Measurements from ENCODE around the gene KRTAP2-1.
"Not testable (repeated sequence)": the region's sequence is repeated elsewhere in the genome, so short reads cannot be mapped to it uniquely, and the experiment has no call there.

KRTAP2-1 gene

DNA sequence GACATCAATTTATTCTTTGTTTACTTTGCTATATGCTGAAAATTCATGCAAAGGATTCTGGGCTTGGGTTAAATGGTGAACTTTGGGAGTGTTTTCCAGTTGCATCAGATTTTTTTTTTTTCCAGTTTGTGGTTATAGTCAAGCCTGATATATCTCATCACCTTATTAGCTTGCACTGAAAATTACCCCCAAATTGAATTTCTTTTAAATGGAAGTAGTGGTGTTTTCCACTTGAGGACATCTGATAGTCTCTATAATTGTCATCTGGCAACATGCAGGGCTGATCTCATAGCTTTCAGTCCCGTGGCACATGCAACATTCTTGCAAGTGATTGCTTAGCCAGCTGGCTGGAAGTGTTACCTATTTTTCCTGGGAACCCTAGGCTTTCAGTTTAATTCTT is 33.5 kb downstream of the KRTAP2-1 start:
- no peak overlapping the region for H3K4me3 ChIP-seq (ENCODE audit: low read depth, low read length)

DNA sequence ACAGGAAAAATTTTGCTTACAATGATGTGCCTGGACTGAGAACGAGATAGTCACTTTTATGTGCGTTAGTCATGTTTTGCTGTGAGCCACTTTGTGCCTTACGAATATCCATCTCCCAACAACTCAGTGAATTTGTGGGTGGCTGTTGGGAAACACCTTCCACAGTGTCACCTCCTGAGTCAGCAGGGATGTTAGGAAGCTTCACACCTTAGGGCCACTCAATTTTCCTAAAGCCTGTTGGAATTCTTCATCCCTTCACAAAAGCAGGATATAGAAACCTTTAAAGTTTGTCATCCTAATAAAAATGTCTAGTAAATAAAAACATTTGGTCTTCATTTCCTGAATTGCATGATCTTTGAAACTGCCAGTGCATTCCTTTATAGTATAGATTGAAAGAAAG is 33.9 kb downstream of the KRTAP2-1 start:
- H3K4me3 ChIP-seq (ENCODE audit: low read depth, low read length) = no peak overlapping the region

DNA sequence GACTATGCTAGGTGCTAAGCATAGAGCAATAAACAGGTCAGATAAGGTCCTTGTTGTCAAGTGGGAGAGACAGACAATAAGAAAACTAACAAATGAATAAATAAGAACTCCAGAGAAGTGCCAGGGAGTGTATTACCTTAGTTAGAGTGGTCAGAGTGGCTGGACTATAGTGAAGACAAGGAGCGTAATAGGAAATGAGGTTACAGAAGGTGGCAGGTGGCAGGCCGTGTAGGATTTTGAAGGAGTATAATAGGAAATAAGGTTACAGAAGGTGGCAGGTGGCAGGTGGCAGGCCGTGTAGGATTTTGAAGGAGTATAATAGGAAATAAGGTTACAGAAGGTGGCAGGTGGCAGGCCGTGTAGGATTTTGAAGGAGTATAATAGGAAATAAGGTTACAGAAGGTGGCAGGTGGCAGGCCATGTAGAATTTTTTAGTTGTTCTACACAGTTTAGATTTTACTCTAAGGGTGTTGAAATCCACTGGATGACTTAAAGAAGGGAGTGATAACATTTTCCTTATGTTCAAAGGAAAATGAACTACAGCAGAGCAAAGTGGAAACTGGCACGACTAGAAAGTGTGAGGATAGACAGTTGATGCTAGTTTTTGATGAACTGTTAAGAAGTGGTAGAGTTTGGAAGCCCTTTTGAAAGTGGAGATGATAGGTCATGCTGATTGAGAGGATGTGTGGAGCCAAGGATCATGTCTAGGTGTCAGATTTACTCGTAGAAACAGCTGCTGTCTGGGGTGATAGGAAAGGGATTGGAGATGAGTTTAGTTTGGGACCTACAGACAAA is 34.6 kb downstream of the KRTAP2-1 start:
- H3K4me3 ChIP-seq (ENCODE audit: low read depth, low read length) = no peak overlapping the region

DNA sequence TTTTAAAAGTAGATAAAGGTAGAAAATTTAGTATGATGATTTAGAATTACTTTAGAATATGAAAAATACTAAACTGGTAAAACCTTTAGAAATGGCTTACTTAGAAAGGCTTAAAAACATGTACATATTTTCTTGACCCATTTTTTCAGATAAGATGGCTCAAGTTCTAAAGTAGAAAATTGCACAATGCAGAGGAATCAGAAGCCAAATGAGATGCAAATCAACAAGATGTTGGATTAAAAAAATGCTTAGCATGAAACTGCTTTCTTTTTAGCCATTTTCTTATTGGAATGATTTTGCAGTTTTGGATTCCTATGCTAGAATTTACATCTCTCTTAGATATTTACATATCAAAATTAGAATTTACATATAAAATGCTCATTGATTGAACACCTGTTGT is 36.7 kb downstream of the KRTAP2-1 start:
- no peak overlapping the region for H3K4me3 ChIP-seq (ENCODE audit: low read depth, low read length)

DNA sequence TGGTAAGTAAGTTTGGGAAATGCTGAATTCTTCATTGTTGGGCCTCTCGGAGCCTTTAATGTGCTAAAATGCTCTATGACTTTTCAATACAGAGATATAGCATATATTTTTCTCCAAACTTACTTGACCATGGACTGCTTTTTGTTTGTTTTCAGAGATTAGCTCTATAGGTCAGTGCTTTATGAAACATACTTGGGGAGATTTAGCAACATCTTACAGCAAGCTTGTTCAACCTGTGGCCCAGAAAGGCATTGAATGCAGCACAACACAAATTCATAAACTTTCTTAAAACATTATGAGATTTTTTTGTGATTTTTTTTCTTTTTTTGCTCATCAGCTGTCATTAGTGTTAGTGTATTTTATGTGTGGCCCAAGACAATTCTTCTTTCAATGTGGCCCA is 37.2 kb downstream of the KRTAP2-1 start:
- H3K4me3 ChIP-seq (ENCODE audit: low read depth, low read length) = no peak overlapping the region

DNA sequence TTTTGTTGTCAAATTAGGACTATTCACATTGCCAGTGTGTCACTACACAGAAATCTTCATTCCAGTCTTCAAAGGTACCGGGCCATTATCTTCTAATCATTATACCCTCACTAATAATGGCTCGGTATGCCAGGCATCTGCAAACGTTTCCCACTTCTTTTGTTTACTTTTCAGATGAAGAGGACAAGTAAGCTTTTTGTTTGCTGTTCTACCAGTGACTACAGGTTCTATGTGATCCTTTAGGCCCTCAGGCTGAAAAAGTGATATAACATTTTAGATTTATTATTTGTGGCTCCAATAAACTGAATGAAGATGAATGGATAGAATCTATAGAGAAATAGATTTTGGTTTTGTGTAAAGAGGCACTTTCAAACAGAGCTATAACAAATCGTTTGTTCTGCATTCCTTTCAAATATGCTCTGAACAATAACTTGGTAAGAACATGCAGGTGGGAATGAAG is 37.8 kb downstream of the KRTAP2-1 start:
- no peak overlapping the region for H3K4me3 ChIP-seq (ENCODE audit: low read depth, low read length)

DNA sequence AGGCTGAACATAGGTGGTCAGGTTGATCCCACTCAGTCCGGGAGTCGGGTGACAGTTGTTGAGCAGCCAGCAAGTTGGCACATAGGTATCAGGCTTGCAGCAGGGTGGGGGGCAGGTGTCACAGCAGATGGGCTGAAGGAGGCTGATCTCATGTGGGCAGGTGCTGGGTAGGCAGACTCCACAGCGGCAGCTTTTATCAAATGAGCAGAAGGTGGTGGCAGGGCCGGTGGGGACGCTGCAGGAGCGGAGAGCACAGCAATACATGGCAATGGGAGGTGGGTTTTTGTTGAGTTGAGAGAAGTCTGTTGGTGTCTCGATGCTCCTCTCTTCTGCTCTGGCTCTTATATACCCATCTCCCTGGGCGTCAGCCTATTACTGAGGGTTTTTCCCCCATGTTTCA is 38.3 kb downstream of the KRTAP2-1 start, which contains the start of gene KRTAP3-1:
KRTAP3-1 (minus strand) TSS at position 318 of the 400 bp plus-strand sequence; CDS start at position 264, 54 bp downstream.
- no peak within 1 kb of the TSS for H3K4me3 ChIP-seq (ENCODE audit: low read depth, low read length)

DNA sequence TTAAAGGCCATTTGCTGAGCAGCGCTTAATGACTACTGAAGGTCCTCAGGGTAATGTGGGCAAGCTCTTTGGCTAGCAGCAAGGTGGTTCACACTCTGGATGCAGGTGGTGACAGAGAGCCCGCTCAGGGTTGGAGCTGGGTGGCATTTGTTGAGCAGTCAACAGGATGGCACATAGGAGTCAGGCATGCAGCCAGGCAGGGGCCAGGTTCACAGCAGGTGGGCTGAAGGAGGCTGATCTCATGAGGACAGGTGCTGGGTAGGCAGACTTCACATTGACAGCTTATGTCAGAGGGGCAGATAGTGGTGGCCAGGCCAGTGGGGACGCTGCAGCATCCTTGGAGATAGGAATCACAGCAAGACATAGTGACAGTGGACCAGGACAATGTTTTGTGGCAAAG is 42.7 kb downstream of the KRTAP2-1 start:
- no peak overlapping the region for H3K4me3 ChIP-seq (ENCODE audit: low read depth, low read length)

DNA sequence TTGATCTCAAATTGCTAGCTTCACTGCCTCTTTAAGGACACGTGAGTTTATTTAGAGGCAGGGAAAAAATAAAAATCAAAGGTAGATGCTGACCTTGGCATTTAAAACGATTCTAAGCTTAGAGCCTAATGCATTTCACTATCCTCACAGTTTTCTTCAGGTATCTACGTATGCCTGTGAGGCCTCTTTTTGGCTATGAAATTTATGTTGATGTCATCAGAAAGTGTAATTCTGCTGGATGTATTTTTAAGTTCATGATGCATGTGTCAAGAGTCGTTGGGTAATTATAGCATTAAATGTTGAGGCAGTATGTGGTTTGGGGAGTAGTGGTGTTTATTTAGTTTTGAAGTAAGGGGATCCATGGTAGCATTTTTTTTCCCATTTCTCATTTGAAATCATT is 43.2 kb downstream of the KRTAP2-1 start:
- no peak overlapping the region for H3K4me3 ChIP-seq (ENCODE audit: low read depth, low read length)

DNA sequence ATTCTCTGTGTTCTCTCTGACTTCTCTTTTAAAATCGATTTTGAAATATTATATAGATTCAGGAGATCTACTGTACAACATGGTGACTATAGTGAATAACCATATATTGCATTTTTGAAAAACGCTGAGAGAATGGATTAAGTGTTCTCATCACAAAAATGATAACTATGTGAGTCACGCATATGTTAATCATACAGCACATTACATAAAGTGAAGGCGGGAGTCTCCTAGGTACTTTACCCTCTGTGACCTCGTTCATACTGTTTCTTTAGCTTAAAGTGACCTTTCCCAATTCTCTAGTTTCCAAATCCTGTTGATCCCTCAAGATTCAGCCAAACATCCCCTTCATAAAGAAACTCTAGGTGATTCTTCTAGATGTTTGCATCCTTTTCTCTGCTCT is 44.3 kb downstream of the KRTAP2-1 start:
- no peak overlapping the region for H3K4me3 ChIP-seq (ENCODE audit: low read depth, low read length)

DNA sequence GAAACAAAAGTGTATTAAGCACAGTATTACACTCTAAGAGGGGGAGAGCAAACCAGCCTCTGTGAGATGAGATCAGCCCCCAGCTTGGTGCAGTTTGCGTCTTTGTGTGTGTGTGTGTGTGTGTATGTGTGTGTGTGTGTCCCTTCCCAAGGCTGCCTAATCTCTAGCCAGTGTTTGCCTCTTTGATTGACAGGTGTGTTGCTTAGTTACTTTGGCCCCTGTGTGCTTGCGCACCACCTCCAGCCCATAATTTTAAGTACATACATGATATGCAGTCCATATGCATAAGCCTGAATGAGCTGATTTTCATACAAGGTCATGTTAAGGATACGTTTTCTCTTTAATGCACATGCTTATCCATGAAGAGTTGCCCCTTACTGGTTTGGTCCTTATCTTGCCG is 45.3 kb downstream of the KRTAP2-1 start:
- H3K4me3 ChIP-seq (ENCODE audit: low read depth, low read length) = no peak overlapping the region

DNA sequence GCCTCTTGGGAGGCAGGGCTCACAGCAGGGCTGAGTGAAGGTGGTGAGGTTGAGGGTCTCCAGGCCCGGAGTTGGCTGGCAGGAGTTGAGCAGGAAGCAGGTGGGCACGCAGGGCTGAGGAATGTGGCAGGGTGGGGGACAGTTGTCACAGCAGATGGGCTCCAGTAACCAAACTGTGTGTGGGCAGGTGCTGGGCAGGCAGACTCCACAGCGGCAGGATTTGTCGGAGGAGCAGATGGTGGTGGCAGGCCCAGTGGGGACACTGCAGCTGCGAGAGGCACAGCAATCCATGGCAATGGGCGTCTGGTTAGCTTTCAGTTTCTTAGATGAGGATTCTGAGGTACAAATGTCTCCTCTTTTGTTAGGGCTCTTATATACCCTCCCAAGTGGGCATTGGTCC is 47.6 kb downstream of the KRTAP2-1 start, which contains the start of gene KRTAP3-2:
KRTAP3-2 (minus strand) TSS at position 344 of the 400 bp plus-strand sequence; CDS start at position 291, 53 bp downstream.
- not testable (repeated sequence) for H3K4me3 ChIP-seq (ENCODE audit: low read depth, low read length)

DNA sequence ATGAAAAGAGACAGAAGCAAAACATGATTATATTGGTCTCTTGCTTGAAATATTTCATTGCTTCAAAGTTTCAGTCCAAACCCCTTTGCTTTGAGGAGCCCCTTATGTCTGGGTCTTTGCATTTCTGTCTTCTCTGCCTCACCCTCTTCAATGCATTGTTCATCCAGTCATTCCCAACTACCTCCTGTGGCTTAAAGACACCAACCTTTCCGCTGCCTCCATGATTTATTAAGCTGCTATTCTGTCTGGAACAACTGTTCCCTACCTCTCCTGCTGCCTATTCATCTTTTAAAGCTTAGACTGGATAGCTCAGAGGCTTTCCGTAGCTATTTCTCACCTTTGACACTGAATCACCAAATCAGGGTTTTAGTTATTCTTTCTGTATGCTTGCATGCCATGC is 49.8 kb downstream of the KRTAP2-1 start:
- no peak overlapping the region for H3K4me3 ChIP-seq (ENCODE audit: low read depth, low read length)

DNA sequence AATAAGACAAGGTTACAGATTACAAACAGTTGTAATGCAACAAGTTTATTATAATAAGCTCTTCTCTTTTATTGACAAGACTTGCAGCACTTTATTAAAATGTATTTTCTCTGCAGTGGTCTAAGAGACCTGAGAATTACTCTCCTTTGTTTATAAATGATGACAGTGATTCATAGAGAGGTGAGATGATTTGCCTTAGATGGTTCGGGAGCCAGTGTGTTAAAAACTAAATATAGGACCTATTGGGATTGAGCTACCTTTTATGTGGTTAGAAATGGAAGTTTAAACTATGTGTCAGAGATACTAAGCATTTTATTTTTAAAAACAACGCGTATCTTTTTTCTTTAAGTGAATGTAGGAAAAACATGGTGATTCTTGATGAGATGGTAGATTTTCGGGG is 50.3 kb downstream of the KRTAP2-1 start:
- H3K4me3 ChIP-seq (ENCODE audit: low read depth, low read length) = no peak overlapping the region

All from iPS-11a (cell line).